Measurements from ENCODE around the gene ARHGEF16. TPM values are rescaled to one million over a fixed set of nuclear protein-coding genes. Genes with fewer than 3 reads are reported as not detected.

The ARHGEF16 gene
- total RNA-seq, 2 experiments from 2014 or later, result 0.17 to 0.24 TPM

DNA sequence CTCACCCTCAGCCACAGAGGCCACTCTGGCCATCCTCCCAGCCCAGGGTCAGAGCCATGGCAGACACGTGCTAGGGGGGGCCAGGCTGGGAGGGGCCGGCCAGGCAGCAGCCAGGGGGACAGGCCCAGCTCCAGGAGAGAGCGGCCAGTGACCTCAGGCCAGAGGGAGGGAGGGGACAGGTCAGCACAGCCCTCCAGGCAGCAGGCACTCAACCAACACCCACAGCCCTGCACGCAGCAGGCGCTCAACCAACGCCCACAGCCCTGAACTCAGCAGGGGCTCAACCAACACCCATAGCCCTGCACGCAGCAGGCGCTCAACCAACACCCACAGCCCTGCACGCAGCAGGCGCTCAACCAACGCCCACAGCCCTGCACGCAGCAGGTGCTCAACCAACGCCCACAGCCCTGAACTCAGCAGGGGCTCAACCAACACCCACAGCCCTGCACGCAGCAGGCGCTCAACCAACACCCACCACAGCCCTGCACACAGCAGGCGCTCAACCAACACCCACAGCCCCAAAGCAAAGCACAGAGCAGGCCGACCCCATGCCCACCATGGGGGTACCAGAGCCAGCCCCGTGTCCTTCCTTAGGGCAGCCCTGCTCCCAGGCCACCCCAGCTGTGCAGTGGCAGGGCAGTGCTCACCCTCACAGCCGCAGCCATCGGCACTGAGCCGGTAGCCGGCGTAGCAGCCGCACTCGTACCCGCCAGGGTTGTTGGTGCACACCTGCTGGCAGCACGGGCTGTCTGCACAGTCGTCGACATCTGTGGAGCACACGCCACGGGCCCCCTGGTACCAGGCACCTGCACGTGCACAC lies 55.9 kb downstream of the ARHGEF16 start:
- no peaks in the 10 kb centered on the region for H3K9me3 Mint-ChIP-seq
- H3K4me1 Mint-ChIP-seq (ENCODE audit: low read depth), result no peaks in the 10 kb centered on the region
- no peaks in the 10 kb centered on the region for H3K27me3 Mint-ChIP-seq
- CTCF ChIA-PET, result no interaction called here
- H3K36me3 Mint-ChIP-seq, result no peaks in the 10 kb centered on the region
- no peak for DNase-seq
- intact Hi-C loops (cut with micrococcal nuclease), result no loop called here
- H3K27ac Mint-ChIP-seq, result no peak overlapping the region
- POLR2A ChIA-PET, result no interaction called here
- H3K4me3 Mint-ChIP-seq, result no peak overlapping the region

DNA sequence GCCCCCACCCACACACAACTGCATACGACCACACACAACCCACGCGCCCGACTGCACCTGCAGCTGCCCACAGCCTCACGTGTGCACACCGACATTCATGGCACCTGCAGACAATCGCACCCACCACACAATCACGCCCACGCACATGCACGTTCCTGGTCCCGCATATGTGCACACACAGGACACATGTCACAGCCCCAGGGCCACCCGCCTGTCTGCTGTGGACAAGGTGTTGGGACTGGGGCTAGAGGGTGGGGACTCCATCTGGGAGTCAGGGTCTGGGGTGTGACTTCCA lies 56.4 kb downstream of the ARHGEF16 start:
- intact Hi-C loops (cut with micrococcal nuclease), result no loop called here
- H3K4me3 Mint-ChIP-seq, result no peak overlapping the region
- H3K9me3 Mint-ChIP-seq, result no peaks in the 10 kb centered on the region
- no peak for DNase-seq
- H3K36me3 Mint-ChIP-seq, result no peaks in the 10 kb centered on the region
- H3K27ac Mint-ChIP-seq, result no peak overlapping the region
- H3K4me1 Mint-ChIP-seq (ENCODE audit: low read depth), result no peaks in the 10 kb centered on the region
- POLR2A ChIA-PET, result no interaction called here
- CTCF ChIA-PET, result no interaction called here
- no peaks in the 10 kb centered on the region for H3K27me3 Mint-ChIP-seq

- H3K27ac Mint-ChIP-seq, result no peak overlapping the region
- no peak overlapping the region for H3K4me3 Mint-ChIP-seq
- intact Hi-C loops (cut with micrococcal nuclease), result no loop called here
- POLR2A ChIA-PET, result no interaction called here
- no peaks in the 10 kb centered on the region for H3K27me3 Mint-ChIP-seq
- CTCF ChIA-PET, result interaction anchor here (0.9 kb wide), 1 partner anchor 20 kb away, joined by 3 read pairs; no protein-coding TSS in a partner anchor
- H3K9me3 Mint-ChIP-seq, result no peaks in the 10 kb centered on the region
- no peaks in the 10 kb centered on the region for H3K4me1 Mint-ChIP-seq (ENCODE audit: low read depth)
- H3K36me3 Mint-ChIP-seq, result no peaks in the 10 kb centered on the region
- DNase-seq, result no peak
Observed at GRCh38 chr1:3511306-3511705, 56.8 kb downstream of the ARHGEF16 start.

DNA sequence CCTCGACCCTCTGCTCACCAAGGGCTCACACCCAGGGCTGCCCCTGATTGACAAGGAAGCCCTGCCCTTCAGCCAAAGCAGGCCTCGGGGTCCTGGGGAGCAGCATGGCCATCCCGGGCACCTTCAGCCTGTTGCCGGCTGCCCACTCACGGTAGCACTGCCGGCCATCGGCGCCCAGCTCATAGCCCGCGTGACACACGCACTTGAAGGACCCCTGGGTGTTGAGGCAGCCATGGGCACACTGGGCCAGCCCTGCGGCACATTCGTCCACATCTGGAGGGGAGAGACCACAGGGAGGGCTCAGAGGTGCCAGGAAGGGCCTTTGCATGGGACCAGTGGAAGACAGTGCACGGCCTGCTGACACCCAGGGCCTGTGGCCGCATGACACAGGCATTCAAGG lies 57.4 kb downstream of the ARHGEF16 start:
- H3K4me3 Mint-ChIP-seq, result no peak overlapping the region
- H3K4me1 Mint-ChIP-seq (ENCODE audit: low read depth), result no peaks in the 10 kb centered on the region
- H3K27ac Mint-ChIP-seq, result no peak overlapping the region
- H3K27me3 Mint-ChIP-seq, result no peaks in the 10 kb centered on the region
- no peaks in the 10 kb centered on the region for H3K36me3 Mint-ChIP-seq
- DNase-seq, result no peak
- intact Hi-C loops (cut with micrococcal nuclease), result no loop called here
- ChIA-PET CTCF (interaction anchor here (0.9 kb wide), 1 partner anchor 21 kb away, joined by 3 read pairs; no protein-coding TSS in a partner anchor), POLR2A (no interaction called here)
- H3K9me3 Mint-ChIP-seq, result no peaks in the 10 kb centered on the region

- no peak overlapping the region for H3K4me3 Mint-ChIP-seq
- no peaks in the 10 kb centered on the region for H3K36me3 Mint-ChIP-seq
- intact Hi-C loops (cut with micrococcal nuclease), result no loop called here
- DNase-seq, result no peak
- ChIA-PET CTCF (interaction anchor here (1.4 kb wide), 1 partner anchor 105 kb away, joined by 4 read pairs; no protein-coding TSS in a partner anchor), POLR2A (no interaction called here)
- no peak overlapping the region for H3K27ac Mint-ChIP-seq
- H3K27me3 Mint-ChIP-seq, result no peaks in the 10 kb centered on the region
- no peaks in the 10 kb centered on the region for H3K9me3 Mint-ChIP-seq
- H3K4me1 Mint-ChIP-seq (ENCODE audit: low read depth), result no peaks in the 10 kb centered on the region
Observed at GRCh38 chr1:3514404-3514803, 59.9 kb downstream of the ARHGEF16 start.

DNA sequence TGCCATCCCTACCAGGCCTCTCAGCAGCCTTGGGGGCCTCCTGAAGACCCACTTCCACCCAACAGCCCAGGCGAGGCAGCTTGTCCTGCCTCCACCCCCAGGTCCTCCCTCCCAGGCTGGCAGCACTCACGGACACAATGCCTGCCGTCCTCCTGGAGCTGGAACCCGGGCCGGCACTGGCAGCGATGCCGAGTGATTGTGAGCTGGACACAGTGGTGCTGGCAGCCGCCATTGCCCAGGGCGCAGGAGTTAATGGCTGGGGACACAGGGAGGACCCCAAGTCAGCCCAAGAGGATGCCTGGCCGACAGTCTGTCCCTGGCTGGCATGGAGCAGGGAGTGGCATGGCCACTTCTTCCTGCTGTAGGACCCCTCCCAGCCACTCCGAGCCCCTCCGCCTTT lies 60.8 kb downstream of the ARHGEF16 start:
- DNase-seq, result no peak
- H3K36me3 Mint-ChIP-seq, result no peaks in the 10 kb centered on the region
- no peak overlapping the region for H3K4me3 Mint-ChIP-seq
- H3K4me1 Mint-ChIP-seq (ENCODE audit: low read depth), result no peaks in the 10 kb centered on the region
- intact Hi-C loops (cut with micrococcal nuclease), result no loop called here
- no peaks in the 10 kb centered on the region for H3K9me3 Mint-ChIP-seq
- ChIA-PET POLR2A (no interaction called here), CTCF (interaction anchor here (1.4 kb wide), 1 partner anchor 104 kb away, joined by 4 read pairs; no protein-coding TSS in a partner anchor)
- no peaks in the 10 kb centered on the region for H3K27me3 Mint-ChIP-seq
- H3K27ac Mint-ChIP-seq, result no peak overlapping the region

DNA sequence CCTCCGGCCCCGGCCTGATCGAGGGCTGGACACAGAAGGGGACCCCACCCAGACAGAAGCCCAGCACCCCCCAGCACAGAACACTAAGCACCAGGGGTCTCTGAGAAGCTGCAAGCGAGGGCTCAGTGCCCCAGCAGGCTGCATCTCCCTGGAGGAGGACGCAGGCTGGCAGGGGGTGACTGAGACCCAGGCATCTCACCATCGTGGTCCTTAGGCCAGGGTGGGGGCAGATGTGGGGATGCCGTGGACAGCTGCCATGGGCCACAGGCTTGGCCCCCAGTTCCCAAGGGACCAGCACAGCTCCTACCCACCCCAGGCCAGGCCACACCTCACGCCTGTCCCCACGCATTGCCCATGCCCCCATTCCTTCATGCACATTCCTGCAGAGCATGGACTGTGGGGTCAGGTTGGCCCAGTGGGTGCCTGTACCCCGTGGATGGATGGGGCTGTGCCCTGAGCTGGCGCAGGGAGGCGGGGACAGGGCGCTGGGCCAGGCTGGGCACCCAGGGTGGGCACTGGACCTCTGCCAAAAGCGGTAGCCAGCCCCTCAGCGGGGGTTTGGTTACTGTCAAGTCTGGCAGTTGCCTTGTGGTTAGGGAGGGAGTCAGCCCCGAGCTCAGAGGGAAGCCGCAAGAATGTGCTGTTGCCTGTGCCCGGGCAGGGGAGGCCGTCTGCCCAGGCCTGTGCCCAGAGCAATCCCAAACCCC lies 61.5 kb downstream of the ARHGEF16 start:
- intact Hi-C loops (cut with micrococcal nuclease), result no loop called here
- H3K4me3 Mint-ChIP-seq, result no peak overlapping the region
- no peaks in the 10 kb centered on the region for H3K27me3 Mint-ChIP-seq
- ChIA-PET POLR2A (no interaction called here), CTCF (interaction anchor here (1.4 kb wide), 1 partner anchor 103 kb away, joined by 4 read pairs; no protein-coding TSS in a partner anchor)
- DNase-seq, result no peak
- H3K9me3 Mint-ChIP-seq, result no peaks in the 10 kb centered on the region
- no peak overlapping the region for H3K27ac Mint-ChIP-seq
- H3K36me3 Mint-ChIP-seq, result no peaks in the 10 kb centered on the region
- H3K4me1 Mint-ChIP-seq (ENCODE audit: low read depth), result no peaks in the 10 kb centered on the region

DNA sequence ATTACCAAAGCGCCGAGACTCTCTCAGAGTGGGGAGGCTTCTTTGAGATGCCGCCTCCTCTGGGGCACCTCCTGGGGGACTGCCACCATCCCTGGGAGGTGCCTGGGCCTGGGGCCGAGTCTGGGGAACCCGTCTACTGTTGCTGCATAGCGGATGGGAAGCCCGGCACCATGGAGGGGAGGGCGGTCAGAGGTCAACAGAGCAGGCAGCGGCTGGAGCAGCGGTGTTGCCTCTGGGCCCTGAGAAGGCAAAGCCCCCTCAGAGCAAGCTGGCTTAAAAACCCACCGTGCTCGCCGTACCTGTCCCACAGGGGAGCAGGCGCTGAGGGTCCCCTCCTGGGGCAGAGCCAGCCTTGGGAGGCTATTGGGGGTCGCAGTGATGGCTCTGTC lies 62.0 kb downstream of the ARHGEF16 start:
- Mint-ChIP-seq H3K9me3 (no peaks in the 10 kb centered on the region), H3K27me3 (no peaks in the 10 kb centered on the region), H3K4me1 (ENCODE audit: low read depth) (no peaks in the 10 kb centered on the region), H3K36me3 (no peaks in the 10 kb centered on the region), H3K4me3 (no peak overlapping the region), H3K27ac (no peak overlapping the region)
- intact Hi-C loops (cut with micrococcal nuclease), result no loop called here
- no peak for DNase-seq
- CTCF ChIA-PET, result no interaction called here
- POLR2A ChIA-PET, result no interaction called here

GRCh38 chr1:3516911-3517675 lies 62.6 kb downstream of the ARHGEF16 start:
- CTCF ChIA-PET, result interaction anchor here (2.0 kb wide), 1 partner anchor 207 kb away, joined by 6 read pairs; no protein-coding TSS in a partner anchor
- DNase-seq, result no peak
- intact Hi-C loops (cut with micrococcal nuclease), result no loop called here
- Mint-ChIP-seq H3K27me3 (no peaks in the 10 kb centered on the region), H3K4me1 (ENCODE audit: low read depth) (no peaks in the 10 kb centered on the region), H3K36me3 (no peaks in the 10 kb centered on the region), H3K27ac (no peak overlapping the region), H3K9me3 (no peaks in the 10 kb centered on the region), H3K4me3 (no peak overlapping the region)
- POLR2A ChIA-PET, result no interaction called here

DNA sequence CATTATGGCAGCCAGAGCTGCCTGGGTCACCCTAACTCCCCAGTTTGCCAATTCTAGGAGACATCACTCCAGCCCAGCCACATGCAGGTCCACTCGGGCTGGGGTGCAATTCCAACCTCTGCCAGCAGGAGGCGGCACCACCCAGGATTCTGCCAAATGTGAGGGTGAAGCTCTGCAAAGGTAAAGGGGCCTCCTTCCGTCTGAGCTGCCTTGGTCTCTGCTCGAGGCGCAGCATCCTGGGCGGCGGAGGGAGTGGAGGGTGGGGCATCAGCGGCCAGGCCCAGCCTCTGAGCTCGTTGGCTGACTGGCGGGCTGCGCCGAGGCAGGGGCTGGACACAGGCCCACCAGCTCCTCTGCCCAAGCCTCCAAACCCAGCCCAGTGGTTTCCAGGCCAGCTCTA lies 63.8 kb downstream of the ARHGEF16 start:
- no peaks in the 10 kb centered on the region for H3K4me1 Mint-ChIP-seq (ENCODE audit: low read depth)
- ChIA-PET POLR2A (no interaction called here), CTCF (interaction anchor here (0.6 to 2.0 kb wide), 8 partner anchors 9 to 206 kb away, joined by 3 to 12 read pairs (median 6); no protein-coding TSS in a partner anchor)
- no peak overlapping the region for H3K27ac Mint-ChIP-seq
- no peaks in the 10 kb centered on the region for H3K9me3 Mint-ChIP-seq
- H3K27me3 Mint-ChIP-seq, result no peaks in the 10 kb centered on the region
- DNase-seq, result peak; percentile 52
- H3K4me3 Mint-ChIP-seq, result no peak overlapping the region
- intact Hi-C loops (cut with micrococcal nuclease), result no loop called here
- no peaks in the 10 kb centered on the region for H3K36me3 Mint-ChIP-seq

GRCh38 chr1:3518756-3519155 lies 64.3 kb downstream of the ARHGEF16 start:
- POLR2A ChIA-PET, result no interaction called here
- H3K27ac Mint-ChIP-seq, result no peak overlapping the region
- CTCF ChIA-PET, result interaction anchor here (0.6 to 2.0 kb wide), 8 partner anchors 9 to 205 kb away, joined by 3 to 12 read pairs (median 6); no protein-coding TSS in a partner anchor
- no peaks in the 10 kb centered on the region for H3K27me3 Mint-ChIP-seq
- H3K9me3 Mint-ChIP-seq, result no peaks in the 10 kb centered on the region
- no peaks in the 10 kb centered on the region for H3K4me1 Mint-ChIP-seq (ENCODE audit: low read depth)
- no peak for DNase-seq
- no peak overlapping the region for H3K4me3 Mint-ChIP-seq
- intact Hi-C loops (cut with micrococcal nuclease), result no loop called here
- H3K36me3 Mint-ChIP-seq, result no peaks in the 10 kb centered on the region

GRCh38 chr1:3519301-3519885 lies 64.9 kb downstream of the ARHGEF16 start:
- ChIA-PET CTCF (interaction anchor here (1.4 to 2.0 kb wide), 4 partner anchors 8 to 205 kb away, joined by 5 to 9 read pairs (median 6); no protein-coding TSS in a partner anchor), POLR2A (no interaction called here)
- H3K4me3 Mint-ChIP-seq, result no peak overlapping the region
- no peak overlapping the region for H3K27ac Mint-ChIP-seq
- no peaks in the 10 kb centered on the region for H3K36me3 Mint-ChIP-seq
- DNase-seq, result no peak
- no peaks in the 10 kb centered on the region for H3K9me3 Mint-ChIP-seq
- no peaks in the 10 kb centered on the region for H3K27me3 Mint-ChIP-seq
- no peaks in the 10 kb centered on the region for H3K4me1 Mint-ChIP-seq (ENCODE audit: low read depth)
- intact Hi-C loops (cut with micrococcal nuclease), result no loop called here
